ENCODE data around the gene STAT5A.

STAT5A gene

DNA sequence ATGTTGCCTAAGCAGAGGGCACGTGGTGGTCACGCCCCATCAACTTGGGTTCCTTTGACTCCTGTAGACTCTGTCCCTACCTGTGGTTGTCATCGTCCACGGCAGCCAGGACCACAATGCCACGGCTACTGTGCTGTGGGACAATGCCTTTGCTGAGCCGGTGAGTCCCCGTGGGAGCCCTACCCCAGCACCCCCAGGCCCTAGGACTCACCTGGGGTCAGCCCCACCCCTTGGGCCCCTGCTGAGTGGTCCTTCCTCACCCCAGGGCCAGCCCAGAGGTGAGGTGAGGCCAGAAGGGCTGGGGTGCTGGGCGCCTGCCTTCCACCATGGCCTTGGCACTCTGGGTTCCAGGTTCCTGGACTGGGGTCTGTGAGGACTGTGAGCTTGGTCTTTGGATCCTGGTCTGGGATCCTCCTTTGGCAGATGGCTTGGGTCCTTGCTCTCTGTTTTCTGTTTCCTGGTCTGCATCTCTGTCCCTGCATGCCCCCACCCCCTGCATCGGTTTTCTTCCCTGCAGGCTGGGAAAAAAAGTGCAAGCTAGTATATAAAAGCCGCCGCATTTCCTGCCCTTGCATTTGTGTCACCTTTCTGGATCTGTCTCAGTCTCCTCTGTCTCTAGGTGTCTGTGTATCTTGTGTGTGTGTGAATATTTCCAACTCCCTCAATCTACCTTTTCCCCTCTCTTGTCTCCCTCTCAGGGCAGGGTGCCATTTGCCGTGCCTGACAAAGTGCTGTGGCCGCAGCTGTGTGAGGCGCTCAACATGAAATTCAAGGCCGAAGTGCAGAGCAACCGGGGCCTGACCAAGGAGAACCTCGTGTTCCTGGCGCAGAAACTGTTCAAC lies 17.5 kb downstream of the STAT5A start:
- Histone ChIP-seq H3K4me3 (replicated peaks; ENCODE audit: insufficient read depth, low read length) (no peak overlapping the region), H3K27ac (replicated peaks) (no peak overlapping the region), H3K27me3 (ENCODE audit: insufficient read depth, poor library complexity, severe bottlenecking) (no peaks in the 10 kb centered on the region)
- no peak for DNase-seq (ENCODE audit: low read depth in 1 of 2, low spot score in 1 of 2)
- TF ChIP-seq SPI1 (IDR thresholded peaks at IDR 0.05; ENCODE audit: borderline replicate concordance, low read depth) (no peak), CTCF (IDR thresholded peaks at IDR 0.05; ENCODE audit: insufficient read depth, low read length) (no peak), POLR2AphosphoS5 (IDR thresholded peaks at IDR 0.05; ENCODE audit: low read depth) (no peak), GABPA (IDR thresholded peaks at IDR 0.05; ENCODE audit: low read depth) (no peak)
- TF ChIP-seq, protein P1, sequence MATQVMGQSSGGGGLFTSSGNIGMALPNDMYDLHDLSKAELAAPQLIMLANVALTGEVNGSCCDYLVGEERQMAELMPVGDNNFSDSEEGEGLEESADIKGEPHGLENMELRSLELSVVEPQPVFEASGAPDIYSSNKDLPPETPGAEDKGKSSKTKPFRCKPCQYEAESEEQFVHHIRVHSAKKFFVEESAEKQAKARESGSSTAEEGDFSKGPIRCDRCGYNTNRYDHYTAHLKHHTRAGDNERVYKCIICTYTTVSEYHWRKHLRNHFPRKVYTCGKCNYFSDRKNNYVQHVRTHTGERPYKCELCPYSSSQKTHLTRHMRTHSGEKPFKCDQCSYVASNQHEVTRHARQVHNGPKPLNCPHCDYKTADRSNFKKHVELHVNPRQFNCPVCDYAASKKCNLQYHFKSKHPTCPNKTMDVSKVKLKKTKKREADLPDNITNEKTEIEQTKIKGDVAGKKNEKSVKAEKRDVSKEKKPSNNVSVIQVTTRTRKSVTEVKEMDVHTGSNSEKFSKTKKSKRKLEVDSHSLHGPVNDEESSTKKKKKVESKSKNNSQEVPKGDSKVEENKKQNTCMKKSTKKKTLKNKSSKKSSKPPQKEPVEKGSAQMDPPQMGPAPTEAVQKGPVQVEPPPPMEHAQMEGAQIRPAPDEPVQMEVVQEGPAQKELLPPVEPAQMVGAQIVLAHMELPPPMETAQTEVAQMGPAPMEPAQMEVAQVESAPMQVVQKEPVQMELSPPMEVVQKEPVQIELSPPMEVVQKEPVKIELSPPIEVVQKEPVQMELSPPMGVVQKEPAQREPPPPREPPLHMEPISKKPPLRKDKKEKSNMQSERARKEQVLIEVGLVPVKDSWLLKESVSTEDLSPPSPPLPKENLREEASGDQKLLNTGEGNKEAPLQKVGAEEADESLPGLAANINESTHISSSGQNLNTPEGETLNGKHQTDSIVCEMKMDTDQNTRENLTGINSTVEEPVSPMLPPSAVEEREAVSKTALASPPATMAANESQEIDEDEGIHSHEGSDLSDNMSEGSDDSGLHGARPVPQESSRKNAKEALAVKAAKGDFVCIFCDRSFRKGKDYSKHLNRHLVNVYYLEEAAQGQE (IDR thresholded peaks at IDR 0.05; ENCODE audit: insufficient replicate concordance, low read depth), result no peak

DNA sequence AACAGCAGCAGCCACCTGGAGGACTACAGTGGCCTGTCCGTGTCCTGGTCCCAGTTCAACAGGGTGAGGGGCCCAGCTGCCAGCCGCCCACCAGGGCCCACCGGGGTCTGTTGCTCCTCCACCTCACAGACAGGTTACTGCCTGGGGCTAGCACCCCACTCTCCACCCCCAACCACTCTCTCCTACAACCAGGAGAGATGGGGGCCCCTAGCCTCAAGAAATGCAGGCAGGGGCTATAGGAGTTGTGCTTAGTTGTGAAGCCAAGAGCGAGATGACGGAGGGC lies 18.0 kb downstream of the STAT5A start:
- TF ChIP-seq, protein P1 (IDR thresholded peaks at IDR 0.05; ENCODE audit: insufficient replicate concordance, low read depth), result no peak
- TF ChIP-seq SPI1 (IDR thresholded peaks at IDR 0.05; ENCODE audit: borderline replicate concordance, low read depth) (no peak), GABPA (IDR thresholded peaks at IDR 0.05; ENCODE audit: low read depth) (no peak), POLR2AphosphoS5 (IDR thresholded peaks at IDR 0.05; ENCODE audit: low read depth) (no peak), CTCF (IDR thresholded peaks at IDR 0.05; ENCODE audit: insufficient read depth, low read length) (no peak)
- DNase-seq (ENCODE audit: low read depth in 1 of 2, low spot score in 1 of 2), result no peak

GRCh38 chr17:42307362-42307927 lies 19.1 kb downstream of the STAT5A start:
- DNase-seq (ENCODE audit: low read depth in 1 of 2, low spot score in 1 of 2), result no peak
- Histone ChIP-seq H3K4me3 (replicated peaks; ENCODE audit: insufficient read depth, low read length) (no peak overlapping the region), H3K27ac (replicated peaks) (no peak overlapping the region), H3K27me3 (ENCODE audit: insufficient read depth, poor library complexity, severe bottlenecking) (no peaks in the 10 kb centered on the region)
- TF ChIP-seq, protein P1 (IDR thresholded peaks at IDR 0.05; ENCODE audit: insufficient replicate concordance, low read depth), result no peak
- TF ChIP-seq SPI1 (IDR thresholded peaks at IDR 0.05; ENCODE audit: borderline replicate concordance, low read depth) (no peak), CTCF (IDR thresholded peaks at IDR 0.05; ENCODE audit: insufficient read depth, low read length) (no peak), GABPA (IDR thresholded peaks at IDR 0.05; ENCODE audit: low read depth) (no peak), POLR2AphosphoS5 (IDR thresholded peaks at IDR 0.05; ENCODE audit: low read depth) (no peak)

More for the DNA sequence above, 18.0 kb downstream of the STAT5A start:
- H3K27me3 ChIP-seq (ENCODE audit: insufficient read depth, poor library complexity, severe bottlenecking), result no peaks in the 10 kb centered on the region
- no peak overlapping the region for H3K27ac ChIP-seq (replicated peaks)
- H3K4me3 ChIP-seq (replicated peaks; ENCODE audit: insufficient read depth, low read length), result no peak overlapping the region
